Measurements from ENCODE around the gene DRC7.

DNA sequence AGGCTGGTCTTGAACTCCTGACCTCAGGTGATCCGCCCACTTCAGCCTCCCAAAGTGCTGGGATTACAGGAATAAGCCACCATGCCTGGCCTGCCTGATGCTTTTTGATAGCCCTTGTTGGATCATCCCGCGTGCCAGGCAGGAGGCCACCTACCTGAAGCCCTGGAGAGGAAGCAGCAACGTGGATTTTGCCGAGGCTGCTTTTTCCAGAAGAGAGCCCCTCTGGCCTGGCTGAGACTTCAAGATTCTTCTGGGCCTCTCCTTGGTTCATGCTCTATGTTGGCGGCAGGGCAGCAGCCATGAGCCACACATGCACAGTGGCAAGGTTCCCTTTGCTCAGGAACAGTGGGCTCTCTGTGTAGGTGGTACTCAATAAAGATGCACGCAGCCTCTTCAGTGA is 52.5 kb downstream of the DRC7 start:
- TF ChIP-seq, protein P1, sequence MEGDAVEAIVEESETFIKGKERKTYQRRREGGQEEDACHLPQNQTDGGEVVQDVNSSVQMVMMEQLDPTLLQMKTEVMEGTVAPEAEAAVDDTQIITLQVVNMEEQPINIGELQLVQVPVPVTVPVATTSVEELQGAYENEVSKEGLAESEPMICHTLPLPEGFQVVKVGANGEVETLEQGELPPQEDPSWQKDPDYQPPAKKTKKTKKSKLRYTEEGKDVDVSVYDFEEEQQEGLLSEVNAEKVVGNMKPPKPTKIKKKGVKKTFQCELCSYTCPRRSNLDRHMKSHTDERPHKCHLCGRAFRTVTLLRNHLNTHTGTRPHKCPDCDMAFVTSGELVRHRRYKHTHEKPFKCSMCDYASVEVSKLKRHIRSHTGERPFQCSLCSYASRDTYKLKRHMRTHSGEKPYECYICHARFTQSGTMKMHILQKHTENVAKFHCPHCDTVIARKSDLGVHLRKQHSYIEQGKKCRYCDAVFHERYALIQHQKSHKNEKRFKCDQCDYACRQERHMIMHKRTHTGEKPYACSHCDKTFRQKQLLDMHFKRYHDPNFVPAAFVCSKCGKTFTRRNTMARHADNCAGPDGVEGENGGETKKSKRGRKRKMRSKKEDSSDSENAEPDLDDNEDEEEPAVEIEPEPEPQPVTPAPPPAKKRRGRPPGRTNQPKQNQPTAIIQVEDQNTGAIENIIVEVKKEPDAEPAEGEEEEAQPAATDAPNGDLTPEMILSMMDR (IDR thresholded peaks at IDR 0.05; ENCODE audit: poor library complexity, severe bottlenecking): no peak
- TF ChIP-seq EZH2 (IDR thresholded peaks at IDR 0.05; ENCODE audit: borderline replicate concordance, insufficient read depth, low read length, poor library complexity, severe bottlenecking) (no peak), POLR2AphosphoS5 (IDR thresholded peaks at IDR 0.05) (no peak), REST (IDR thresholded peaks at IDR 0.05; ENCODE audit: borderline replicate concordance) (no peak), TAF1 (IDR thresholded peaks at IDR 0.05; ENCODE audit: low read depth) (no peak), EP300 (conservative IDR thresholded peaks at IDR 0.05; ENCODE audit: poor library complexity, severe bottlenecking) (no peak), RAD21 (conservative IDR thresholded peaks at IDR 0.05) (no peak)

Measured in neural cell (in vitro differentiated cells).